ENCODE data around the gene ST8SIA6.
"Not testable (repeated sequence)": the region's sequence is repeated elsewhere in the genome, so short reads cannot be mapped to it uniquely, and the experiment has no call there.

Gene ST8SIA6

DNA sequence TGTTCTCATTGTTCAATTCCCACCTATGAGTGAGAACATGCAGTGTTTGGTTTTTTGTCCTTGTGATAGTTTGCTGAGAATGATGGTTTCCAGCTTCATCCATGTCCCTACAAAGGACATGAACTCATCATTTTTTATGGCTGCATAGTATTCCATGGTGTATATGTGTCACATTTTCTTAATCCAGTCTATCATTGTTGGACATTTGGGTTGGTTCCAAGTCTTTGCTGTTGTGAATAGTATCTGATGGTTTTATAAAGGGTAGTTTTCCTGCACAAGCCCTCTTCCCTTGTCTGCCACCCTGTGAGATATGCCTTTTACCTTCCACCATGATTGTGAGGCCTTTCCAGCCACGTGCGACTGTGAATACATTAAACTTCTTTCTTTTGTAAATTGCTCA, 17.8 kb downstream of the ST8SIA6 start:
- not testable (repeated sequence) for H3K4me3 ChIP-seq (ENCODE audit: low read depth, low read length); H3K9me3 ChIP-seq (ENCODE audit: control insufficient read depth, insufficient read depth, low read length); H3K27ac ChIP-seq (ENCODE audit: low read depth, low read length); H3K9ac ChIP-seq (ENCODE audit: low read depth, low read length); H3K27me3 ChIP-seq (ENCODE audit: control insufficient read depth, insufficient read depth, low read length); H3K4me1 ChIP-seq (ENCODE audit: control insufficient read depth, insufficient read depth, low read length); H3K36me3 ChIP-seq (ENCODE audit: control insufficient read depth, insufficient read depth, low read length)

DNA sequence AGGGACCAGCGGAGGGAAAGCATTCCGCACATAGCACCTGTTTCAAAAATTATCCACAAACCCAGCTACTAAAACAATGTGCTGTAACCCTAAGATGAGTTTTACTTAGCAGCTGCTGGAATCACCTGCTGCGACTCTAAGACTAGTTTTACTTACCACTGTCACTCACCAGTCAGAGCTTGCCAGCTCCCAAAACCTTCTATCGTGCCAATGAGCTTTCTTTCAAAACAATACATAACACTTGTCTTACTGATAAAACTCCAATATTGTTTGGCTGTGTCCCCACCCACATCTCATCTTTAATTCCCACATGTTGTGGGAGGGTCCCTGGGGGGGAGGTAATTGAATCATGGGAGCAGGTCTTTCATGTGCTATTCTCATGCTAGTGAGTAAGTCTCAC, 18.4 kb downstream of the ST8SIA6 start:
- Histone ChIP-seq H3K9me3 (ENCODE audit: control insufficient read depth, insufficient read depth, low read length) (no peaks in the 10 kb centered on the region), H3K36me3 (ENCODE audit: control insufficient read depth, insufficient read depth, low read length) (no peaks in the 10 kb centered on the region), H3K4me3 (ENCODE audit: low read depth, low read length) (no peak overlapping the region), H3K27ac (ENCODE audit: low read depth, low read length) (no peak overlapping the region), H3K4me1 (ENCODE audit: control insufficient read depth, insufficient read depth, low read length) (peaks cover 2% of the 10 kb centered on the region; the same call in 1 of the 2 replicates), H3K27me3 (ENCODE audit: control insufficient read depth, insufficient read depth, low read length) (no peaks in the 10 kb centered on the region), H3K9ac (ENCODE audit: low read depth, low read length) (no peak overlapping the region)

DNA sequence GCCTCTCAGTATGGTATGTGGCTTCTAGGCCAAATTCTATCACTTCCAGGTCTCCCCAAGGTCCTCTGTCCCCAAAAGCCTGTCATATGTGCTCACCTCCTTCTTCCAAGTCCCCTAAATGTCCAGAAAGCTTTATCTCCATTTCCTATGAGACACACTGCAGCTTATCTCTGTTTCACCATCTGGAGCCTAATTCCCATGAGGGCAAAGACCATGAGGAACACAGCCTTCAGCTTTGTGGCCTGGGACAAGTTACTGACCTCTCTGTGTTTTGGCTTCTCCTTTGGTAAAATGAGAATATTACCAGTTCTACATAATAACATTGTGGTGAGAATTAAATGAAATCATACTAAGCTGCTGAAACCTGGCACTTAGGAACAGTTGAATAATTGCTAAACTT, 19.2 kb downstream of the ST8SIA6 start:
- H3K4me1 ChIP-seq (ENCODE audit: control insufficient read depth, insufficient read depth, low read length): peaks cover 3% of the 10 kb centered on the region; the same call in 1 of the 2 replicates
- no peaks in the 10 kb centered on the region for H3K9me3 ChIP-seq (ENCODE audit: control insufficient read depth, insufficient read depth, low read length)
- H3K36me3 ChIP-seq (ENCODE audit: control insufficient read depth, insufficient read depth, low read length): no peaks in the 10 kb centered on the region
- H3K9ac ChIP-seq (ENCODE audit: low read depth, low read length): no peak overlapping the region
- no peak overlapping the region for H3K27ac ChIP-seq (ENCODE audit: low read depth, low read length)
- no peaks in the 10 kb centered on the region for H3K27me3 ChIP-seq (ENCODE audit: control insufficient read depth, insufficient read depth, low read length)
- H3K4me3 ChIP-seq (ENCODE audit: low read depth, low read length): no peak overlapping the region

DNA sequence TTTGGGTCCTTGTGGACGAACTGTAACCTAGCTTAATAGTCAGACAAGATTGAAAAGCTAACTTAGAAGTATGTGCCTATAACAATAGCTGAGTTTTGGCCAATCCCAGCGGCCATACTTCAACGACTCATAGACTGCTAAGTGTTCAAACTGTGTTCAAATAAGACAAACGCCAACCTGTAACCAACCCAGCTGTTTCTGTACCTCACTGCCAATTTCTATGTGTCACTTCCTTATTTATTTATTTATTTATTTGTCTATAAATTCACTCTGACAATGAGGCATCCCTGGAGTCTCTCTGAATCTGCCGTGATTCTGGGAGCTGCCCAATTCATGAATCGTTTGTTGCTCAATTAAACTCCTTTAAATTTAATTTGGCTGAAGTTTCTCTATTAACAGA, 21.7 kb downstream of the ST8SIA6 start:
- peaks cover 7% of the 10 kb centered on the region; the same call in 1 of the 2 replicates for H3K4me1 ChIP-seq (ENCODE audit: control insufficient read depth, insufficient read depth, low read length)
- H3K4me3 ChIP-seq (ENCODE audit: low read depth, low read length): no peak overlapping the region
- no peaks in the 10 kb centered on the region for H3K36me3 ChIP-seq (ENCODE audit: control insufficient read depth, insufficient read depth, low read length)
- H3K9me3 ChIP-seq (ENCODE audit: control insufficient read depth, insufficient read depth, low read length): no peaks in the 10 kb centered on the region
- H3K27me3 ChIP-seq (ENCODE audit: control insufficient read depth, insufficient read depth, low read length): no peaks in the 10 kb centered on the region
- no peak overlapping the region for H3K27ac ChIP-seq (ENCODE audit: low read depth, low read length)
- no peak overlapping the region for H3K9ac ChIP-seq (ENCODE audit: low read depth, low read length)

DNA sequence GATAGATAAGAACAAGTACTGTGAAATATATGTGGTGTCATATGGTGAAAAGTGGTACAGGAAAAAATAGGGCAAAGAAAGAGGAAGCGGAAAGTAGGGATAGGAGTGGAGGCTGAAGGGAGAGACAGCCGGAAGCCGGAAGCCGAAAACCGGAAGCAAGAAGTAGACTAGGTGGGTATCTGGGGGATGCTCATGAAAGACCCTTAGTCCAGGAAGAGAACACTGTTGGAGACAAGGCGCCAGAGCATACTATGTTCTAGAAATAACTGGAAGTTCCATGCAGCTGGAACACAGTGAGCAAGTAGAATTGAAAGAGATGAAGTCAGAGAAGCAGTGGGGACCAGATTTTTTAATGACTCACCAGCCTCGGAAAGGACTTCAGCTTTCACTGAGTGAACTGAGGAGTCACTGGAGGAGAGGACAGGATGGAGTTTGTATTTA, 22.5 kb downstream of the ST8SIA6 start:
- Histone ChIP-seq H3K9me3 (ENCODE audit: control insufficient read depth, insufficient read depth, low read length) (no peaks in the 10 kb centered on the region), H3K27ac (ENCODE audit: low read depth, low read length) (no peak overlapping the region), H3K9ac (ENCODE audit: low read depth, low read length) (no peak overlapping the region), H3K4me3 (ENCODE audit: low read depth, low read length) (no peak overlapping the region), H3K27me3 (ENCODE audit: control insufficient read depth, insufficient read depth, low read length) (no peaks in the 10 kb centered on the region), H3K4me1 (ENCODE audit: control insufficient read depth, insufficient read depth, low read length) (peaks cover 7% of the 10 kb centered on the region; the same call in 1 of the 2 replicates), H3K36me3 (ENCODE audit: control insufficient read depth, insufficient read depth, low read length) (no peaks in the 10 kb centered on the region)

DNA sequence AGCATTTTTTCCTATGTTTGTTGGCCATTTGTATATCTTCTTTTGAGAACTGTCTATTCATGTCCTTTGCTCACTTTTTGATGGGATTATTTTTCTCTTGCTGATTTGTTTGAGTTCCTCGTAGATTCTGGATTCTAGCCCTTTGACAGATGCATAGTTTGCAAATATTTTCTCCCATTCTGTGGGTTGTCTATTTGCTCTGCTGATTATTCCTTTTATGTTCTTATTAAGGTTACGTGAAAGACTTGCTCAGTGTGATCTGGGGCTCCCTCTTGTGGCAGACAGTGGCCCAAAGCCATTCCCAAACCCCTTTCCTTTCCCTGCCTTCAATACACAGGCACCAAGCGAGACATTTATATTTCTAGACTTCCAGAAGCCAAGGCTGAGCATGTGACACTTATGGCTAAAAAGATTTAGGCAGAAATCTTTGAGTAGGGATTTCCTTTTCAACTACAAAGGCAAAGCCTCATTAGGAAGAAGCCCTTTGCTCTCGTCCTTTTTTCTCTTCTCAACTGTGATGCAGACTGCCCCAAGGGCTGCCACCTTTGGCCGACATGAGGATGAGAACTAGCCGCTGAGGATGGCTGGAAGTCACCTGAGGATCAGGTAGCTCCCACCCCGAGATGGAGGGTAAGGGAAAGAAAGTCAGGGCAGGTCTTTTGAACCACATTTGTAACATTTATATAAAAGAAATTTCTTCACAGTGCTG, 23.6 kb downstream of the ST8SIA6 start:
- Histone ChIP-seq H3K4me3 (ENCODE audit: low read depth, low read length) (no peak overlapping the region), H3K27ac (ENCODE audit: low read depth, low read length) (no peak overlapping the region), H3K9me3 (ENCODE audit: control insufficient read depth, insufficient read depth, low read length) (no peaks in the 10 kb centered on the region), H3K27me3 (ENCODE audit: control insufficient read depth, insufficient read depth, low read length) (no peaks in the 10 kb centered on the region), H3K36me3 (ENCODE audit: control insufficient read depth, insufficient read depth, low read length) (no peaks in the 10 kb centered on the region), H3K9ac (ENCODE audit: low read depth, low read length) (no peak overlapping the region), H3K4me1 (ENCODE audit: control insufficient read depth, insufficient read depth, low read length) (peaks cover 7% of the 10 kb centered on the region; the same call in 1 of the 2 replicates)

DNA sequence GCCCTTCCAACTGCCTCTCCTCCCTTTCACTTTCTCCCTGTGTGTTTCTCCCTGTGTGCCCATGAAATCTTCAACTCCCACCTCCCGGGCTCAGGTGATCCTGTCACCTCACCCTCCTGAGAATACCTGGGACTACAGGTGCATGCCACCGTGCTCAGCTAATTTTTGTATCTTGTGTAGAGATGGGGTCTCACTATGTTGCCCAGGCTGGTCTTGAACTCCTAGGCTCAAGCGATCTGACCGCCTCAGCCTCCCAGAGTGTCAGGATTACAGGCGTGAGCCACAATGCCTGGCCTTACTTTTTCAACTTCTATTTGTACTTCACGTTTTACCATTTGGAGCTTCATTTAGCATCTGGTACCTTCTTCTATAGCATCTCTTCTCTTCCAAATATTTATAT, 24.9 kb downstream of the ST8SIA6 start:
- no peak overlapping the region for H3K9ac ChIP-seq (ENCODE audit: low read depth, low read length)
- peaks cover 7% of the 10 kb centered on the region; the same call in 1 of the 2 replicates for H3K4me1 ChIP-seq (ENCODE audit: control insufficient read depth, insufficient read depth, low read length)
- H3K9me3 ChIP-seq (ENCODE audit: control insufficient read depth, insufficient read depth, low read length): no peaks in the 10 kb centered on the region
- H3K27ac ChIP-seq (ENCODE audit: low read depth, low read length): no peak overlapping the region
- no peaks in the 10 kb centered on the region for H3K27me3 ChIP-seq (ENCODE audit: control insufficient read depth, insufficient read depth, low read length)
- no peak overlapping the region for H3K4me3 ChIP-seq (ENCODE audit: low read depth, low read length)
- H3K36me3 ChIP-seq (ENCODE audit: control insufficient read depth, insufficient read depth, low read length): no peaks in the 10 kb centered on the region

DNA sequence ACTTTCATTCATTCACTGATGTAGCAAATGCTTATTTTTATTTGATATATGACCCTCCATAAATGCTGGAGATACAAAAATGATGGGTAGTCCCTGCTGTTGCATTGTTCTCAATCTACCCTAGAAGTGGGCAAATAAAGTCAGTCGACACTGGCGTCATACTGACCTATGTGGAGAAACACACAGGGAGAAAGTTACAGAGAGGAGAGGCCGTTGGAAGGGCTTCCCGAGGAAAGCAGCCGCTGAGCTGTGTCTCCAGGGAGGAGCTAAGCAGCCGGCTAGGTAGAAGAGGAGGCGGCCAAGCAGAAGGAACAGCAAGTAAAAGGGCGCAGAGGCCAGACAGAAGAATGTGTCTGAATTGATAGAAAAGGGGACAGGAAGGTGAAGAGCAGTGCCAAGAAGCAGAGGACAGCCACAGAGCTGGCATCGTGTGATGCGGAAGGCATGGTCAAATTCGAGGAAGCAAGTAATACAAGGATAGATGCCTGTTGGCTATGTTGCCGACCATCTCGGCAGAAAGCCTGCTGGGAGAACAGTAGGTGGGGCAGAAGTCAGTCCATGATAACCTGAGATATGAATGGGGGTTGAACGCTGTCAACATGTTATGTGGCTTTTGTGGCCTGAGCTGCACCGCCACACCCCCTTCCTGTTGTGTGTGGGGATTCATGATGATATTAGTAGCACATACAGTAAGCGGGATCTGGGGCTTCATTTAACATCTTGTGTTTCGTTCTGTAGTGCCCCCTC, 25.9 kb downstream of the ST8SIA6 start:
- Histone ChIP-seq H3K27me3 (ENCODE audit: control insufficient read depth, insufficient read depth, low read length) (no peaks in the 10 kb centered on the region), H3K4me3 (ENCODE audit: low read depth, low read length) (no peak overlapping the region), H3K27ac (ENCODE audit: low read depth, low read length) (no peak overlapping the region), H3K9ac (ENCODE audit: low read depth, low read length) (no peak overlapping the region), H3K36me3 (ENCODE audit: control insufficient read depth, insufficient read depth, low read length) (no peaks in the 10 kb centered on the region), H3K9me3 (ENCODE audit: control insufficient read depth, insufficient read depth, low read length) (no peaks in the 10 kb centered on the region), H3K4me1 (ENCODE audit: control insufficient read depth, insufficient read depth, low read length) (peaks cover 7% of the 10 kb centered on the region; the same call in 1 of the 2 replicates)

DNA sequence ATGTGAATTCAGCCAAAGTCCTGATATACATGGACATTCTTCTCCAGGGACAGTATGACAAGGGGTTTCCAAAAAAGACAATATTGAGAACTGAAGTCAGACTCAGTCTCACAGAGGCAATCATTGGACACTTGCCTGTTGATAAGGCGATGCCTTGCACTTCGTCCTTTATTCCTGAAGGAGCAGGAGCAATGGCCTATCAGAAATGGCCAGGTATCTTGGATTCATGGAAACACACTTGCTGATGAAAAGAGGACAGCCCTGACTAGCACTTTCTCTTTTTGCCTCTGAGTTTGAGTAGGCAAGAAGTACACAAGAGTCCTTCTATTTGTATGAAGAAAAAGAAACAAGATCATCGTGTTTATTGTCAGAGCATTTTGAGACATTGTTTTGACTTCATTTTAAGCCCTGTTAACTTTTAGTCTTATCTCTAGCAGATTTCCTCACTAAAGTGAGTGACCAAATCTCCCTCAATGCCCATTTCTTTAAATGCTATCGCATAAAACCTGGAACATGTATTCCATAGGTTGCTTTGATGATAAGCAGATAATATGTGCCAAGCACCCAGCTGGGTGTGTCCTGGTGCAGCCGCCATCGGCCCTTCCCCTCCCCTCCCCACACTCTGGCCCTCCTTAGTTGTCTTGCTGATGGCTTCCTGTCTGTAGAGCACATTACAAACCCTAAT, 26.6 kb downstream of the ST8SIA6 start:
- no peak overlapping the region for H3K27ac ChIP-seq (ENCODE audit: low read depth, low read length)

DNA sequence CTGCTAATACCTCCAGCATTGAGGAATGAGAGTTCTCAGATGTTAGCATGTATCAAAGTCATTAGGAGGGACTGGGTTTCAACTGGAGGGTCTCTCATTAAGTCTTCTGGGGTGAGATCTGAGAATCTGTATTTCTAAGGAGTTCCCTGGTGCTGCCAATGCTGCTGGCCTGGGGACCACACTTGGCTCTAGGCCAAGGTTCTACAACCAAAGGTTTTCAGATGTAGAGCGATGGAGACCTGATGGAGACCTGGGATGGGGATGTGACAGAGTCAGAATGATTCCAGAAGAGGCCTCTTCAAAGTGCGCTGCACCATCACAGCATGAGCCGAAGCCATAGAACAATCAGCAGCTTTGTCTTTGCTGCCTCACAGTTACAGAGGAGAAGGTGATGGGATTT, 27.2 kb downstream of the ST8SIA6 start:
- Histone ChIP-seq H3K27me3 (ENCODE audit: control insufficient read depth, insufficient read depth, low read length) (no peaks in the 10 kb centered on the region), H3K36me3 (ENCODE audit: control insufficient read depth, insufficient read depth, low read length) (no peaks in the 10 kb centered on the region), H3K4me1 (ENCODE audit: control insufficient read depth, insufficient read depth, low read length) (peaks cover 7% of the 10 kb centered on the region; the same call in 1 of the 2 replicates), H3K4me3 (ENCODE audit: low read depth, low read length) (no peak overlapping the region), H3K9me3 (ENCODE audit: control insufficient read depth, insufficient read depth, low read length) (no peaks in the 10 kb centered on the region), H3K9ac (ENCODE audit: low read depth, low read length) (no peak overlapping the region), H3K27ac (ENCODE audit: low read depth, low read length) (no peak overlapping the region)

More for the DNA sequence above, 26.6 kb downstream of the ST8SIA6 start:
- Histone ChIP-seq H3K27me3 (ENCODE audit: control insufficient read depth, insufficient read depth, low read length) (no peaks in the 10 kb centered on the region), H3K4me3 (ENCODE audit: low read depth, low read length) (no peak overlapping the region), H3K9me3 (ENCODE audit: control insufficient read depth, insufficient read depth, low read length) (no peaks in the 10 kb centered on the region), H3K4me1 (ENCODE audit: control insufficient read depth, insufficient read depth, low read length) (peaks cover 7% of the 10 kb centered on the region; the same call in 1 of the 2 replicates), H3K36me3 (ENCODE audit: control insufficient read depth, insufficient read depth, low read length) (no peaks in the 10 kb centered on the region), H3K9ac (ENCODE audit: low read depth, low read length) (no peak overlapping the region)
